Erythroblast (primary cell): Measurements from ENCODE around the gene TRPC4AP.

ENCODE experiments used
- GATA1 ChIP-seq: IDR thresholded peaks from 2 replicates; pipeline ENCODE4 v1.6.1; 2011; ENCODE audit warnings: low read depth, mild to moderate bottlenecking, control low read depth, low read length, moderate library complexity
- POLR2A ChIP-seq: IDR thresholded peaks from 2 replicates; pipeline ENCODE4 v1.6.1; 2011; ENCODE audit warnings: mild to moderate bottlenecking, low read length

DNA sequence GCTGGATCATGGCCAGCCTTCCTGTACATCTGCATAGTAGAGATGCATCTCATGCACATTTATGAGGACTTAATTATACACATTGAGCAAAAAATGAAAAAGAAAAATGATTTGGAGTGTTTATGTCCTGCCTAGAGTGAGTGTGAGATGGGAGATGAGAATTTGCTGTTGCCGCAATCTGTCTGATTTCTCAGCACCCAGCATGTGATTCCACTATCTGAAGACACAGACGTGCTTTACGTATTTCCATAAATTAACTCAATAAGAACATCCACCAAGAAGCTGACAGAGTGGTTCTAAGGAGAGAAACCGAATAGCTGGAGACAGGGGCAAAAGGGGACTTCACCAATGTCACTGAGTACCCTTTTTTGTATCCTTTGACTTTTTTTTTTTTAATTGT, 39.3 kb upstream of the TRPC4AP start:
- TF ChIP-seq POLR2A (no peak), GATA1 (no peak)
